GM19452 (cell line): Measurements from ENCODE around the gene GATA1.

Experiments
- ATAC-seq: cut with Tn5 transposase; IDR thresholded peaks from one replicate; pipeline ENCODE4 v1.9.1; 2021; ENCODE audit not compliant: unreplicated experiment

GATA1 gene

GRCh38 chrX:48839686-48840085, 53.3 kb downstream of the GATA1 start:
- ATAC-seq = no peak
